Fibroblast of gingiva (primary cell): ENCODE measurements around the gene ING5.
A peak's percentile ranks its signal among the peaks of the same experiment; 100 is the strongest.

Experiments used
- DNase-seq: peaks from one replicate; pipeline ENCODE4 v3.0.0-alpha.2; 2011; ENCODE audit warnings: low read depth

ING5 gene

DNA sequence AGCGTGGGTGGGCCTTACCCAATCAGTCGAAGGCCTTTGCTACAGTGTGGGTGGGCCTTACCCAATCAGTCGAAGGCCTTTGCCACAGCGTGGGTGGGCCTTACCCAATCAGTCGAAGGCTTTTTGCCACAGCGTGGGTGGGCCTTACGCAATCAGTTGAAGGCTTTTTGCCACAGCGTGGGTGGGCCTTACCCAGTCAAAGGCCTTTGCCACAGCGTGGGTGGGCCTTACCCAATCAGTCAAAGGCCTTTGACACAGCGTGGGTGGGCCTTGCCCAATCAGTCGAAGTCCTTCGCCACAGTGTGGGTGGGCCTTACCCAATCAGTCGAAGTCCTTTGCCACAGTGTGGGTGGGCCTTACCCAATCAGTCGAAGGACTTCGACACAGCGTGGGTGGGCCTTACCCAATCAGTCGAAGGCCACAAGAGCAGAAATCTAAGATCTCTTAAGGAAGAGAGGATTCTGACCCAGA, 58.5 kb downstream of the ING5 start:
- DNase-seq = no peak

DNA sequence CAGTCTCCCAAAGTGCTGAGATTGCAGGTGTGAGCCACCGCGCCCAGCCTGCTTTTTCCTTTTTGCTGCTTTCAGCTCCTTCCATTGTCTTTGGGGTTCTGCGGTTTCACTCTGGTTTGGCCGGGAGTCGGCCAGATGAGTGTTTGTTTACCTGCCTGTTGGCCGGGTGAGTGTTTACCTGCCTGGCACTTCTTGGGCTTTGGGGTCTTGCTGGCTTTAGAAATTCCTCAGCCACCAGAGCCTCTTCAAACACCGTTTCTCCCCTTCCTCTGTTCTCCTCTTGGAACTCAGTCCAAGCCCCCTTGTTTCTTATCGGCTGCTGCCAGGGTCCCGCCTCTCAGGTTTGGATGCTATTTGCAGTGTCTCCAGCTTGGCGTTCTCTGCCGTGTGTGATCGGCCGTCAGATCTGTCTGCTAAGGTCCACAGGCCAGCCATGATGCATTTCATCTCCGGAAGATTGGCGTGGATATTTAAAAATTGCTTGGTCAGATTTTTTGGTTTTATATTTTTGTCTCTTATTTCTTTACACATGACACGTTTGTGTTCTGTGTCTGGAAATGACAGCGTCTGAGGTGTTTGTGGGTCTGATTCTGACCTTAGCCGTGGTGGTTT, 60.6 kb downstream of the ING5 start:
- no peak for DNase-seq

DNA sequence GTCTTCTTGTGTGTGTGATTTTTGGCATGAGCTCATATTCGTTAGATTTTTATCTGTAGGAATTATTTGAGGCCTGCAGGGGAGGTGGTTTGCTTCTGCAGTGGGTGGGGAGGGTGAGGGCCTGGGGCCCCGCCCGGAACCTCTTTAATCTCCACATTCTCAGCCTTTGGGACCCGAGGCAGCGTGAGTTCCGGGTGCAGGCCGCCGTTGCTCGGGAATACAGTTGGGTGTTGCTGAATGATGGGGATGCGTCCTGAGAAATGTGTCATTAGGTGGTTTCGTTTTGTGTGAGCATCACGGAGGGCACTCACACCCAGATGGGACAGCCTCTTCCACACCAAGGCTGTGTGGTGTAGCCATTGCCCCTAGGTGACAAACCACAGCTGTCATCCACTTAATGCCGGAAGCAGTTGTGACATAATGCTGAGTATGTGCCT, 61.1 kb downstream of the ING5 start:
- DNase-seq = no peak

DNA sequence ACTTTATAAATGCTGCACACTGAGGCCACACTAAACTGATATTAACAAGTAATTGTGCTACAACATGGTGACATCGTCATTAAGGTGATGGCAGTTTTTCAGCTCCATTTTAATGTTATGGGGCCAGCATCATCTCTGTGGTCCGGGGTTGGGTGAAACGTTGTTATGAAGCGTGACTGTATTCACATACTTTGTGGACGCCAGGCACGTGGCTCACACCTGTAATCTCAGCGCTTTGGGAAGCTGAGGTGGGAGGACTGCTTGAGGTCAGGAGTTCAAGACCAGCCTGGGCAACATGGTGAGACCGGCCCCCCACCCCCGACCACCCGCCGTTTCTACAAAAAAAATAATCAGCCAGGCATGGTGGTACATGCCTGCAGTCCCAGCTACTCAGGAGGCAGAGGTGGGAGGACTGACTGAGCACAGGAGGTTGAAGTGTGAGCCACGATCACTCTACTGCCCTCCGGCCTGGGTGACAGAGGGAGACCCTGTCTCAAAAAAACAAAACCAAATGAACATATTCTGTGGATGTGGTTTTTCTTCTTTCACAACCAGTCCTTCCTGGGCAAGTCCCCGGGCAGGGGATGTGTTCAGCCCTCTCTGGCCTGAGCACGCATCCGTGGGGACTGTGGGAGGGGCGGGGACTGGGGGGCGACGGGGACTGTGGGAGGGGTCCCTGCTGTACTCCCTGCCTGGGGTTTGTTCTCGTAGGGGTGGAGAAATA, 61.9 kb downstream of the ING5 start:
- no peak for DNase-seq

DNA sequence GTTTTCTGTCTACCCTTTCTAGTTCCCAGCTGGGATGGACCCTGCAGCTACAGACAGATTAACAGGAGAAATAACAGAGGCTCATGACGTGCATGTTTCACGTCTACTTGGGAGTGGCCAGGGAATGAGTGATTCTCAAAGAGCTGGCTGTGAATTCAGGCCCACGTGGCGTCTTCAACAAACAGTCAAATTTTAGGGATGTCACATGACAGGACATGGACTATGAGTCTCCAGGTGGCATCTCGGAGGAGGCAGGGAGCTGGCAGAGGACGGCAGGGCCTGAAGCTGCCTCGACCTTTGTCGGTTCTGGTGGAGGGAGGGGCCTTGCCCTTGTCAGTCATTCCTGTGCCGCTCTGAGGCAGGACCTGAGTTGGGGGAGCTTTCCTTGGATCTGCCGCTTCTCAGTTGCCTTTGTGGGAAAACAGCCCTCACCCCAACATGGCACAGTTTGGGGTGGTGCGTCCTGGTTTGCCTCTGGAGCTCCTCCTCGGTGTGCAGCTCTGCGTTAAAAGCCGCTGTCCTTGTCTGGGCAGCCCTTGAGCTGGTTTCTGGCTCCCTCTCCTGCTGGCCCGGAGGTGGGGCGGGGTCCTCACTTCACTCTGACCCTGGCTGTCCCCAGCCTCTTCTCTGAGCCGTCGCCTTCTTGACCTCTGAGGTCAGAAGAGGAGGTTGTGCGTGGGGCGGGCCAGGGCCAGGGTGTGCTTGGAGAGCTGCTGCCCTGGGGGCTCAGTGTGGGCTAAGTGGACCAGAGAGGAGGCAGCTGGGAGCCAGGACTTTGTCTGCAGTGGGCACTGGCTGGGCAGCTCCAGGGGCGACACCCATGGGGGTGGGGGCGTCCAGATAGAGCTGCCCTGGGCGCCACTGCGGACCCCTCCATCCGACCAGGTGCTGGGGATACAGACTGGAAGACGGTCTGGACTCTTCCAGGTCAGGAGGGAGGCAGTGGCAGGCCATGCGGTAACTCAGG, 62.7 kb downstream of the ING5 start:
- DNase-seq = no peak

GRCh38 chr2:241767464-241768250, 65.8 kb downstream of the ING5 start:
- DNase-seq = no peak

DNA sequence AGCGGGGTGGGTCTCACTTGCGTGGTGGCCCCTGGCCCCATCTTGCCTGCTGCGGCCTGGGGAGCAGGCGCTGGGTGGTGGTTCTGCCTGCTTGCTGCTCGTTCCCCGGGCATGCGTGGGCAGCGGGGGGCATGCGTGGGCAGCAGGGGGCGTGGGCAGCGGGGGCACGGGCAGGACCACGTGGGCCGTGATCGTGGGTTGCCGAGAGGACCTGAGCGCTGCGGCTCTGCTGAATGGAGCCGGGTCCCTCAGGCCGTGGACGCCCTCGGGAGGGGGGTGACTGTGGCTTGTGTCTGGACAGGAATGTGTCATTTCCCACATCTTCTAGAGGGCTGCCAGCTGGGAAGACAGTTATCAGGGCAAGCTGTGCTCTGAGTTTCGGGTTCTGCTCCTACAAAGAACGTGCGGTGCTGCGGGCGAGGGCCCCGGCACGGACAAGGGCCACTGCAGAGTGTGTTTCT, 66.4 kb downstream of the ING5 start:
- no peak for DNase-seq

DNA sequence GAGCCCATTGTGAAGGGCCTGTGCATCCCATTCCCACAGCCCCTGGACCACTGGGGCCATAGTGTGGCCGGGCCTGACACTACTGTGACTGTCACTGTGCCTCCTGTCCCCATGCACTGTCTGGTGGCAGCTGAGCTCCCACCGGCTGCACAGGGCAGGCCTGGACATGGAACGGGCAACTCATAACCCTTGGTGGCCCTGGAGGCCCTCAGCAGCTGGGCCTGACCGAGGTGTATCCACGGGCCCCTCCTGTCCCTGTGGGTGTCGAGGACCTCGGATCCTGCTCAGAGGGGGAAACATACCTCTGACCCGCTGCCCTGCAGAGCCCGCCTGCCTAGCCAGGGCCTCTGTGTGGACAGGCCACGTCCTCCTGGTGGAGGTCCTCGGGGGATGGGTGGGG, 67.0 kb downstream of the ING5 start:
- no peak for DNase-seq

DNA sequence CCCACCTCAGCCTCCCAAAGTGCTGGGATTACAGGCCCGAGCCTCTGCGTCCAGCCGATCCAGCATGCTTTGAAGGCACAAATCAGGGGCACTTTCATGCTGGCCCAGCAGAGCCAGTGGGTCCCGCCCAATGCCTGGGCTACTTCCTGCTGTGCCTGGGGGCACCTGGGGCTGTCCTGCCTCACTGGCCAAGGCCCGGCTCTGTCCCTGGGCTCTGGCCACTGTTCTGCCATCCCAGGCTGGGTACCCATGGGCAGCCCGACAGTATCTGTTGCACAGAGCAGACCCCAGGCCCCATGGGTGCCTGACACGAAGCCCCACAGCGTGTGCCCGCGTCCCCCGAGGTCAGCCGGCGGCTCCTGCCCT, 68.0 kb downstream of the ING5 start:
- DNase-seq = no peak

- DNase-seq = no peak
Measured at GRCh38 chr2:241770185-241770935, 68.5 kb downstream of the ING5 start.

- DNase-seq = no peak
Measured at GRCh38 chr2:241770936-241771285, 69.1 kb downstream of the ING5 start.

DNA sequence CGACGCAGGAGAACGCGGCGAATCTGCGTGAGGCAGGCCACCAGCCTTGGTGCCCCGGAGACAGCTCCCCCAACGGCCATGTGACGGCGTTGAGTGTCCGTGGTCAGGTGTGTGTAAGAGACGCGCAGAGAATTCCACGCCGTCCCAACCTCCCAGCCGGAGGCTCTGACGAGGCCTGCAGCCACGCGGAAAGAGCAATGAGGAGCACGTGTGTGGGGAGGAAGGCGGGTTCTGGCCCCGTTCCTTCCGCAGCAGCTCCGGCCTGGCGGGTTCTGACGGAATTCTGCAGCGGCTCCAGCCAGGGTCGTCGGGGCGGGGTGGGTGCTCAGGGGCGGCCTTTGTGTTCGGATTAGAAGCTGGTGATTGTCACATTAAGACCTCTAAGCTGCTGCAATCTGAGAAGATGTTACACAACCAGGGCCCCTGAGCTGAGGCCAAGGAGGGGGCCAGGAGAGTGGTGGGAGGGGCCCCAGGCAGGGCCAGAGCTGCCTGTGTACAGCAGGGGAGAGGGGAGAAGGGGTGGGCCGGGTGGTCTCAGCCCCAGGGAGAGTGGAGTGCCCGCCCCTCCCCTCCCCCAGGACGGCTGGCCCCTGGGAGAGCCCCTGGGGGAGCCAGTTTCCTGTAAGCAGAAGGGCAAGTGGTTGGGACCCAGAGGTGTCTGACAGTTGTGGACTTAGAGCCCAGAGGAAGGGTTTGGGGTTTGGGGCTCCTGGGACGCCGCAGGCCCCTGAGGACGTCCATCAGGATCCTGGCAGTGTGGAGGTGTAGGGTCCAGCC, 69.6 kb downstream of the ING5 start:
- peak; percentile 40 for DNase-seq

DNA sequence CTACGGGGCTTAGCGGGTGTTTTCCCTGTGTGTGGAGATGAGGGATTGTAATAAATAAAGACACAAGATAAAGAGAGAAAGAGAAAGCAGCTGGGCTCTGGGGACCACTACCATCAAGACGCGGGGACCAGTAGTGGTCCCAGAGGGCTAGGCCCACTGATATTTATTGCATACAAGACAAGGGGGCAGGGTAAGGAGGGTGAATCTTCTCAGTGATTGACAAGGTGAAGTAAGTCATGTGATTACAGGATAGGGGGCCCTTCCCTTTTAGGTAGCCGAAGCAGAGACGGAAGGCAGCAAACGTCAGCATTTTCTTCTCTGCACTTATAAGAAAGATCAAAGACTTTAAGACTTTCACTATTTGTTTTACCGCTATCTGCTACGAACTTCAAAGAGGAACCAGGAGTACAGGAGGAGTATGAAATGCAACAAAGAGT, 70.2 kb downstream of the ING5 start:
- DNase-seq = no peak

DNA sequence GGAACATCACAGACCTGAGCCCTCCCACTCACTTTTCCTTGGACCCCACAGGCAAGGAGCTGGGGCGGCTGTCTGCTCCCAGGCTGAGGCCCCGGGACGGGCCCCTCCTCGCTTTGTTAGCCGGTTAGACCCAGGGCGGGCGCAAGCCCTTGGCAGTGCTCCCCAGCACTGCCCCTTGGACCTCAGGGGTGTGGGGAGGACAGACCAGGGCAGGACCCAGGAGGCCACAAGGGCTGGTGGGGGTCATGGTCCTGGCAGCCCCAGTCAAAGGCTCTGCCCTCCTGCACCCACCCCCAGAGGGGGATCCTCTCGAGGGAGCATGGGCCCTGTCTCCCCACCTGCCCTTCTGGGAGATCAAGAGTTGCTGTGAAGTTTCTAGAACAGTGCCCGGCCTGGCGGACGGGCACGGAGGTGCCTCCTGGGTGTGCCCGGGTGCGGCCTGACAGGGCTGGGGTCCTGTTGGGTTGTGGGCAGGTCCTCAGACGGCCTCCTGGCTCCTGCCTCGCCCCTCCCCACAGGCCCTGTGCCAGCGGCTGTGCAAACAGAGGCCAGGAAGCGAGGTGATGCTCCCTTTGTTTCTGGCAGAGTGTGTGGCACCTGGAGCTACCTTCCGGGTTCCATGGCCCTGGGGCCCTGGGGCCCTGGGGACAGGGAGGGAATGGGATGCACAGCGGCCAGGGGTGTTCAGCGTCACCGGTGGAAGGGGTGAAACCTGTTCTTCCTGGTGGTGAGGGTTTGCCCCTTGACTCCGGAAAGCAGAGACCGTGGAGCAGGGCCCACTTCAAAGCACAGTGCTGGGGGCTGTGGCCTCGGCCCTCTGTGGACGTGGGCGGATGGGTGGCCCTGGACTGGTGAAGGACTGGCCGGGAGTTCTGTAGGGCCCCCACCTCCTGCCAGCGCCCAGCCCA, 71.9 kb downstream of the ING5 start:
- DNase-seq = no peak

GRCh38 chr2:241774419-241775222, 72.8 kb downstream of the ING5 start:
- DNase-seq = no peak

DNA sequence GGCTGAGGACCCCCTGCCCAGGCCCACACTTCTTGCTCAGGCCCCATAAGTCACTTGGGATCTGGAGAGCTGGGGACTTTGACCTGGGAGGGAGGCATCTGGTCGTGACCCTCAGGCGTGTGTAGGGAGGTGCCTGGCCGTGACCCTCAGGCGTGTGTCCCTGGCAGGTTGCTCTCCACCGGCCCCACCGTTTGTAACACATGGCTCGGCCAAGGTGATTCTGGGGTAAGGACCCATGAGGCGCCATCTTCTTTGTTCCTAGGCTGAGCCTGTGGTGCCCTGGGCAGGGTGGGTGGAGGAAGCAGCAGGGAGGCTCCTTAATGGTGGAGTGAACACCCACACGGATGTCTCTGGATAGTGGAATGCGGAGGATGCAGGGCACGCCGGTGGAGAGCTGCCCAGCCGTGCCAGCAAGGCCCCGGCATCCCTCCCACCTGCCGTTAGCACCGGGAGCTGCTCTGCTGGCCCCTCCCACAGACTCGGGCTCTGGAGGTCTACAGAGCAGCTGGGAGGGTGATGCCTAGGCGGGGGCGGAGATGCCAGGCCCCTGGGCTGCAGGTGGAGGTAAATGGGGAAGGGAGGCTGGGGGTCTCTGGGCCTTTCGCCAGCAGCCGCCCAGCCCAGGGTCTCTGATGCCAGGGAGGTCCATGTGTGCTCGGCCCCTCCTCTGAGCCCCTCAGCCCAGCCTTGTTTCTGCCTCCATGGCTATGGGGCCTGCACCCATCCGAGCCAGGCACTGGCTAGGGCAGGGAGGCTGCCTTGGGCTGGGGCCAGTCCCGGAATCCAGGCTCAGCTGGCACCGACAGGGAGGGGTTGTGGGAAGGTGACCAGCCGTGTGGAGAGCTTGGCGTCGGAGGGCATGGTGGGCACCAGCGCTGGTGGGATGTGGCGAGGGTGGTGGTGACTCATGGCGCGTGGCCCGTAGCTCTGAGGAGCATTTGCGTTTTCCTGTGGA, 73.7 kb downstream of the ING5 start:
- no peak for DNase-seq
